ENCODE data around the gene BMPR1A.

BMPR1A gene

DNA sequence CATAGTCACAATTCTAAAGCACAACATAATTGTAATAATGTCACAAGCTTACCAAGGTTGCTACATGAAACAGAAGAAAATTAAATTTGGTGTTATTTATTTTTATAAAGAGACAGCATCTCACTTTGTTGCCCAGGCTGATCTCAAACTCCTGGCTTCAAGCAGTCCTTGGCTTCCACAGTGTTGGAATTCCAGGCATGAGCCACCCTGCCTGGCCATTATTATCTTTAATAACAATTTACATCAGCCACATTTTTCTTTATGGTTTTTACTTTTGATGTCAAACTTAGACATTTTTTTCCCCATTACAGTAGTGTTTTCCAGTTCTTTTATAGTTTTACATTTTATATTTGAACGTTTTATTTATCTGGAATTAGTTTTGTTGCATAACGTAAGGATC lies 46.7 kb downstream of the BMPR1A start:
- peak; percentile 79 for ATAC-seq
- TF ChIP-seq ZFP3 (CRISPR knock-in tag; IDR thresholded peaks at IDR 0.05) (no peak), ISL1 (CRISPR knock-in tag; IDR thresholded peaks at IDR 0.05) (0 out of 2 replicates have a peak, but pooled peaks have one; percentile 19)
- TF ChIP-seq, protein P1, sequence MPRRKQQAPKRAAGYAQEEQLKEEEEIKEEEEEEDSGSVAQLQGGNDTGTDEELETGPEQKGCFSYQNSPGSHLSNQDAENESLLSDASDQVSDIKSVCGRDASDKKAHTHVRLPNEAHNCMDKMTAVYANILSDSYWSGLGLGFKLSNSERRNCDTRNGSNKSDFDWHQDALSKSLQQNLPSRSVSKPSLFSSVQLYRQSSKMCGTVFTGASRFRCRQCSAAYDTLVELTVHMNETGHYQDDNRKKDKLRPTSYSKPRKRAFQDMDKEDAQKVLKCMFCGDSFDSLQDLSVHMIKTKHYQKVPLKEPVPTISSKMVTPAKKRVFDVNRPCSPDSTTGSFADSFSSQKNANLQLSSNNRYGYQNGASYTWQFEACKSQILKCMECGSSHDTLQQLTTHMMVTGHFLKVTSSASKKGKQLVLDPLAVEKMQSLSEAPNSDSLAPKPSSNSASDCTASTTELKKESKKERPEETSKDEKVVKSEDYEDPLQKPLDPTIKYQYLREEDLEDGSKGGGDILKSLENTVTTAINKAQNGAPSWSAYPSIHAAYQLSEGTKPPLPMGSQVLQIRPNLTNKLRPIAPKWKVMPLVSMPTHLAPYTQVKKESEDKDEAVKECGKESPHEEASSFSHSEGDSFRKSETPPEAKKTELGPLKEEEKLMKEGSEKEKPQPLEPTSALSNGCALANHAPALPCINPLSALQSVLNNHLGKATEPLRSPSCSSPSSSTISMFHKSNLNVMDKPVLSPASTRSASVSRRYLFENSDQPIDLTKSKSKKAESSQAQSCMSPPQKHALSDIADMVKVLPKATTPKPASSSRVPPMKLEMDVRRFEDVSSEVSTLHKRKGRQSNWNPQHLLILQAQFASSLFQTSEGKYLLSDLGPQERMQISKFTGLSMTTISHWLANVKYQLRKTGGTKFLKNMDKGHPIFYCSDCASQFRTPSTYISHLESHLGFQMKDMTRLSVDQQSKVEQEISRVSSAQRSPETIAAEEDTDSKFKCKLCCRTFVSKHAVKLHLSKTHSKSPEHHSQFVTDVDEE (CRISPR knock-in tag; IDR thresholded peaks at IDR 0.05) = no peak

DNA sequence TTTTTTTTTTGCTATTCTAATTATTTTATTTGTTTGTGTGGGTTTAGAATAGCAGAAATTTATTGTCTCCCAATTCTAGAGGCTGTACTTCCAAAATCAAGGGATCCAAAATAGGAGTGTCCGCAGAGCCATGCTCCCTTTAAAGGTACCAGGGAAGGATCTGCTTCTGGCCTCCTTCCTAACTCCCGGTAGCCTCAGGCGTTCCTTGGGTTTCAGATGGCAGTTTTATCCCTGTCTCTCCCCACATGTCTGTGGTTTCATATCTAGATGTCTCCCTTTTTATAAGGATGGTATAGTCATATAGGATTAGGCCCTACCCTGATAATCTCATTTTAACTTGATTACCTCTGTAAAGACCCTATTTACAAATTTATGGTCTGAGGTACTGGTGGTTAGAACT lies 48.4 kb downstream of the BMPR1A start:
- no peak for TF ChIP-seq RARB (CRISPR knock-in tag; IDR thresholded peaks at IDR 0.05)
- no peak for TF ChIP-seq ARNTL (CRISPR knock-in tag; IDR thresholded peaks at IDR 0.05; ENCODE audit: borderline replicate concordance, low read depth)
- TF ChIP-seq ESRRG (CRISPR knock-in tag; IDR thresholded peaks at IDR 0.05) = no peak
- TF ChIP-seq, protein P1 (CRISPR knock-in tag; IDR thresholded peaks at IDR 0.05) = no peak
- no peak for TF ChIP-seq ZNF8 (CRISPR knock-in tag; IDR thresholded peaks at IDR 0.05)
- no peak for TF ChIP-seq OSR1 (CRISPR knock-in tag; IDR thresholded peaks at IDR 0.05)
- no peak for TF ChIP-seq ZFP3 (CRISPR knock-in tag; IDR thresholded peaks at IDR 0.05)
- TF ChIP-seq TOX (CRISPR knock-in tag; IDR thresholded peaks at IDR 0.05; ENCODE audit: borderline replicate concordance) = no peak
- no peak for TF ChIP-seq TCF4 (CRISPR knock-in tag; IDR thresholded peaks at IDR 0.05; ENCODE audit: borderline replicate concordance)
- TF ChIP-seq, protein P2, sequence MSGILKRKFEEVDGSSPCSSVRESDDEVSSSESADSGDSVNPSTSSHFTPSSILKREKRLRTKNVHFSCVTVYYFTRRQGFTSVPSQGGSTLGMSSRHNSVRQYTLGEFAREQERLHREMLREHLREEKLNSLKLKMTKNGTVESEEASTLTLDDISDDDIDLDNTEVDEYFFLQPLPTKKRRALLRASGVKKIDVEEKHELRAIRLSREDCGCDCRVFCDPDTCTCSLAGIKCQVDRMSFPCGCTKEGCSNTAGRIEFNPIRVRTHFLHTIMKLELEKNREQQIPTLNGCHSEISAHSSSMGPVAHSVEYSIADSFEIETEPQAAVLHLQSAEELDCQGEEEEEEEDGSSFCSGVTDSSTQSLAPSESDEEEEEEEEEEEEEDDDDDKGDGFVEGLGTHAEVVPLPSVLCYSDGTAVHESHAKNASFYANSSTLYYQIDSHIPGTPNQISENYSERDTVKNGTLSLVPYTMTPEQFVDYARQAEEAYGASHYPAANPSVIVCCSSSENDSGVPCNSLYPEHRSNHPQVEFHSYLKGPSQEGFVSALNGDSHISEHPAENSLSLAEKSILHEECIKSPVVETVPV (CRISPR knock-in tag; IDR thresholded peaks at IDR 0.05) = no peak
- TF ChIP-seq GLIS3 (CRISPR knock-in tag; IDR thresholded peaks at IDR 0.05) = no peak
- TF ChIP-seq, protein P3, sequence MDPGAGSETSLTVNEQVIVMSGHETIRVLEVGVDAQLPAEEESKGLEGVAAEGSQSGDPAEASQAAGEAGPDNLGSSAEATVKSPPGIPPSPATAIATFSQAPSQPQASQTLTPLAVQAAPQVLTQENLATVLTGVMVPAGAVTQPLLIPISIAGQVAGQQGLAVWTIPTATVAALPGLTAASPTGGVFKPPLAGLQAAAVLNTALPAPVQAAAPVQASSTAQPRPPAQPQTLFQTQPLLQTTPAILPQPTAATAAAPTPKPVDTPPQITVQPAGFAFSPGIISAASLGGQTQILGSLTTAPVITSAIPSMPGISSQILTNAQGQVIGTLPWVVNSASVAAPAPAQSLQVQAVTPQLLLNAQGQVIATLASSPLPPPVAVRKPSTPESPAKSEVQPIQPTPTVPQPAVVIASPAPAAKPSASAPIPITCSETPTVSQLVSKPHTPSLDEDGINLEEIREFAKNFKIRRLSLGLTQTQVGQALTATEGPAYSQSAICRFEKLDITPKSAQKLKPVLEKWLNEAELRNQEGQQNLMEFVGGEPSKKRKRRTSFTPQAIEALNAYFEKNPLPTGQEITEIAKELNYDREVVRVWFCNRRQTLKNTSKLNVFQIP (CRISPR knock-in tag; IDR thresholded peaks at IDR 0.05; ENCODE audit: borderline replicate concordance, low read depth) = no peak
- no peak for TF ChIP-seq ZFP30 (CRISPR knock-in tag; IDR thresholded peaks at IDR 0.05)
- no peak for TF ChIP-seq ZNF565 (CRISPR knock-in tag; conservative IDR thresholded peaks at IDR 0.05; ENCODE audit: low read depth)
- TF ChIP-seq ZNF70 (CRISPR knock-in tag; IDR thresholded peaks at IDR 0.05) = no peak
- TF ChIP-seq, protein P4, sequence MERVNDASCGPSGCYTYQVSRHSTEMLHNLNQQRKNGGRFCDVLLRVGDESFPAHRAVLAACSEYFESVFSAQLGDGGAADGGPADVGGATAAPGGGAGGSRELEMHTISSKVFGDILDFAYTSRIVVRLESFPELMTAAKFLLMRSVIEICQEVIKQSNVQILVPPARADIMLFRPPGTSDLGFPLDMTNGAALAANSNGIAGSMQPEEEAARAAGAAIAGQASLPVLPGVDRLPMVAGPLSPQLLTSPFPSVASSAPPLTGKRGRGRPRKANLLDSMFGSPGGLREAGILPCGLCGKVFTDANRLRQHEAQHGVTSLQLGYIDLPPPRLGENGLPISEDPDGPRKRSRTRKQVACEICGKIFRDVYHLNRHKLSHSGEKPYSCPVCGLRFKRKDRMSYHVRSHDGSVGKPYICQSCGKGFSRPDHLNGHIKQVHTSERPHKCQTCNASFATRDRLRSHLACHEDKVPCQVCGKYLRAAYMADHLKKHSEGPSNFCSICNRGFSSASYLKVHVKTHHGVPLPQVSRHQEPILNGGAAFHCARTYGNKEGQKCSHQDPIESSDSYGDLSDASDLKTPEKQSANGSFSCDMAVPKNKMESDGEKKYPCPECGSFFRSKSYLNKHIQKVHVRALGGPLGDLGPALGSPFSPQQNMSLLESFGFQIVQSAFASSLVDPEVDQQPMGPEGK (CRISPR knock-in tag; IDR thresholded peaks at IDR 0.05; ENCODE audit: borderline replicate concordance) = no peak
- no peak for ATAC-seq

DNA sequence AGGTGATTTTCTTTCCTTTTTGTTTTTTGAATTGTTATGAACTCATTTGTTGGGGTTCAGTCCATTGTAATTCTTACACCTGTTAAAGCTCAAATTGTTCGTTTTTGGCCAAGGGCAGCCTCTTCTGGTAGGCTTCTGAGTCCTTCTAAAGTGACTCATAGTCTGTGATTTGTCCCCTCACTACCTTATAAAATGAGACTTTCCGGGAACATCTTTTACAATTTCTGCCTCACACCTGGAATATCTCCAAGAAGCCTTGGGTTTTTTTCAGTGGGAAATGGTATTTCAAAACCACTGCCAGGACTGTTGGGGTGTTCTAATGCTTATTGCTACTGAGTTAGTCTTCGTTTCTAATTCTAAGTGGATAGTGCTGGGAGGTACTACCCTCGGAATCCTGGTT lies 56.7 kb downstream of the BMPR1A start:
- no peak for ATAC-seq
- TF ChIP-seq TOX (CRISPR knock-in tag; IDR thresholded peaks at IDR 0.05; ENCODE audit: borderline replicate concordance) (no peak), ZNF565 (CRISPR knock-in tag; conservative IDR thresholded peaks at IDR 0.05; ENCODE audit: low read depth) (no peak), OSR1 (CRISPR knock-in tag; IDR thresholded peaks at IDR 0.05) (no peak), ZFP3 (CRISPR knock-in tag; IDR thresholded peaks at IDR 0.05) (no peak), GLIS3 (CRISPR knock-in tag; IDR thresholded peaks at IDR 0.05) (no peak), ZNF70 (CRISPR knock-in tag; IDR thresholded peaks at IDR 0.05) (no peak), SNAI2 (CRISPR knock-in tag; IDR thresholded peaks at IDR 0.05) (no peak), PPARA (CRISPR knock-in tag; IDR thresholded peaks at IDR 0.05; ENCODE audit: borderline replicate concordance) (no peak)
- TF ChIP-seq, protein P1 (CRISPR knock-in tag; IDR thresholded peaks at IDR 0.05) = no peak
- TF ChIP-seq, protein P2 (CRISPR knock-in tag; IDR thresholded peaks at IDR 0.05) = no peak
- TF ChIP-seq, protein P5, sequence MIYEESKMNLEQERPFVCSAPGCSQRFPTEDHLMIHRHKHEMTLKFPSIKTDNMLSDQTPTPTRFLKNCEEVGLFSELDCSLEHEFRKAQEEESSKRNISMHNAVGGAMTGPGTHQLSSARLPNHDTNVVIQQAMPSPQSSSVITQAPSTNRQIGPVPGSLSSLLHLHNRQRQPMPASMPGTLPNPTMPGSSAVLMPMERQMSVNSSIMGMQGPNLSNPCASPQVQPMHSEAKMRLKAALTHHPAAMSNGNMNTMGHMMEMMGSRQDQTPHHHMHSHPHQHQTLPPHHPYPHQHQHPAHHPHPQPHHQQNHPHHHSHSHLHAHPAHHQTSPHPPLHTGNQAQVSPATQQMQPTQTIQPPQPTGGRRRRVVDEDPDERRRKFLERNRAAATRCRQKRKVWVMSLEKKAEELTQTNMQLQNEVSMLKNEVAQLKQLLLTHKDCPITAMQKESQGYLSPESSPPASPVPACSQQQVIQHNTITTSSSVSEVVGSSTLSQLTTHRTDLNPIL (CRISPR knock-in tag; IDR thresholded peaks at IDR 0.05; ENCODE audit: low read depth) = no peak

Measured in SK-N-SH treated with all-trans-retinoic acid at 6 μM for 48 hours (cell line).